ENCODE results near the gene RCC1. TPM values are rescaled to one million over a fixed set of nuclear protein-coding genes. Genes with fewer than 3 reads are reported as not detected.
A peak's percentile ranks its signal among the peaks of the same experiment; 100 is the strongest.

Gene RCC1
- total and polyA plus RNA-seq, 2 experiments from 2014 or later = 36.9 to 97.4 TPM

Small RNA genes within 50 kb of the gene (small RNA-seq; reads per million reads assigned to genes)
- gene RNU6ATAC27P (ENCODE audit: low replicate concordance) (not detected), gene SNORA16A (ENCODE audit: low replicate concordance) (not detected), gene SNORA44 (ENCODE audit: low replicate concordance) (not detected), gene SNORA61 (ENCODE audit: low replicate concordance) (not detected), gene SNORA73A (ENCODE audit: low replicate concordance) (not detected), gene SNORA73B (ENCODE audit: low replicate concordance) (13.6 reads per million, percentile 97 among the genes with 10 or more reads in this experiment), gene SNORD99 (ENCODE audit: low replicate concordance) (22,531 reads per million, percentile 100 among the genes with 10 or more reads in this experiment)

Other genes with a start within 250 kb of the RCC1 start
- gene SESN2, start 246.5 kb upstream of the RCC1 start, total RNA-seq (2014; rRNA removed; shearing (Covaris generic)) = 43.6 and 52.1 TPM in 2 replicates
- 20.8 and 22.8 TPM in 2 replicates for gene SESN2, start 246.5 kb upstream of the RCC1 start, polyA plus RNA-seq (2016; fragmentation: Nextera tagmentation; extraction: Ambion mirVana)
- 11.9 and 12.6 TPM in 2 replicates for gene MED18, start 177.0 kb upstream of the RCC1 start, total RNA-seq (2014; rRNA removed; shearing (Covaris generic))
- gene MED18, start 177.0 kb upstream of the RCC1 start, polyA plus RNA-seq (2016; fragmentation: Nextera tagmentation; extraction: Ambion mirVana) = 7.6 and 8.5 TPM in 2 replicates
- gene PHACTR4, start 136.3 kb upstream of the RCC1 start, total RNA-seq (2014; rRNA removed; shearing (Covaris generic)) = 29.7 and 35.4 TPM in 2 replicates
- 47.1 and 54.1 TPM in 2 replicates for gene PHACTR4, start 136.3 kb upstream of the RCC1 start, polyA plus RNA-seq (2016; fragmentation: Nextera tagmentation; extraction: Ambion mirVana)
- 13.0 and 20.3 TPM in 2 replicates for gene TRNAU1AP, start 47.0 kb downstream of the RCC1 start, total RNA-seq (2014; rRNA removed; shearing (Covaris generic))
- 39.2 and 42.1 TPM in 2 replicates for gene TRNAU1AP, start 47.0 kb downstream of the RCC1 start, polyA plus RNA-seq (2016; fragmentation: Nextera tagmentation; extraction: Ambion mirVana)
- 17.7 and 22.5 TPM in 2 replicates for gene RAB42, start 86.2 kb downstream of the RCC1 start, total RNA-seq (2014; rRNA removed; shearing (Covaris generic))
- gene RAB42, start 86.2 kb downstream of the RCC1 start, polyA plus RNA-seq (2016; fragmentation: Nextera tagmentation; extraction: Ambion mirVana) = 12.4 and 13.0 TPM in 2 replicates
- 15.2 and 18.4 TPM in 2 replicates for gene TAF12, start 137.0 kb downstream of the RCC1 start, total RNA-seq (2014; rRNA removed; shearing (Covaris generic))
- gene TAF12, start 137.0 kb downstream of the RCC1 start, polyA plus RNA-seq (2016; fragmentation: Nextera tagmentation; extraction: Ambion mirVana) = 44.4 and 46.8 TPM in 2 replicates
- gene RNU11, start 142.6 kb downstream of the RCC1 start, total RNA-seq (2014; rRNA removed; shearing (Covaris generic)) = not detected in 2 replicates
- not detected in 2 replicates for gene RNU11, start 142.6 kb downstream of the RCC1 start, polyA plus RNA-seq (2016; fragmentation: Nextera tagmentation; extraction: Ambion mirVana)
- 20.2 and 22.0 TPM in 2 replicates for gene GMEB1, start 162.7 kb downstream of the RCC1 start, total RNA-seq (2014; rRNA removed; shearing (Covaris generic))
- gene GMEB1, start 162.7 kb downstream of the RCC1 start, polyA plus RNA-seq (2016; fragmentation: Nextera tagmentation; extraction: Ambion mirVana) = 9.3 and 13.3 TPM in 2 replicates
- 150 and 169 TPM in 2 replicates for gene YTHDF2, start 230.9 kb downstream of the RCC1 start, total RNA-seq (2014; rRNA removed; shearing (Covaris generic))
- gene YTHDF2, start 230.9 kb downstream of the RCC1 start, polyA plus RNA-seq (2016; fragmentation: Nextera tagmentation; extraction: Ambion mirVana) = 123 and 130 TPM in 2 replicates

Data from GM23338 (cell line).